HepG2 (cell line): ENCODE data around the gene RRBP1. TPM values are rescaled to one million over a fixed set of nuclear protein-coding genes. Genes with fewer than 3 reads are reported as not detected.

Experiments
- MED8 ChIP-seq: sonication (generic); formaldehyde crosslinking; IDR thresholded peaks from 2 replicates; pipeline ENCODE4 v1.8.1; 2023; ENCODE audit warnings: mild to moderate bottlenecking, missing genetic modification reagents; ENCODE audit not compliant: insufficient replicate concordance
- NR1H2 ChIP-seq: sonication (generic); formaldehyde crosslinking; IDR thresholded peaks from 2 replicates; pipeline ENCODE4 v1.8.1; 2022; ENCODE audit warnings: low read depth, missing genetic modification reagents, borderline replicate concordance
- SRSF4 ChIP-seq: fragments of 200-400 bp; formaldehyde crosslinking; IDR thresholded peaks from one replicate; pipeline ENCODE4 v1.6.1; 2018; ENCODE audit warnings: mild to moderate bottlenecking, low read depth, low read length, moderate library complexity; ENCODE audit not compliant: poor library complexity, severe bottlenecking
- ZBTB7B ChIP-seq: sonication (generic); formaldehyde crosslinking; IDR thresholded peaks from 2 replicates; pipeline ENCODE4 v1.4.0; 2020; ENCODE audit warnings: missing genetic modification reagents
- ZNF329 ChIP-seq: sonication (generic); formaldehyde crosslinking; IDR thresholded peaks from 2 replicates; pipeline ENCODE4 v1.9.0; 2021; ENCODE audit warnings: low read depth, mild to moderate bottlenecking, missing genetic modification reagents
- ZNF431 ChIP-seq: sonication (generic); formaldehyde crosslinking; IDR thresholded peaks from 2 replicates; pipeline ENCODE4 v1.9.0; 2022; ENCODE audit warnings: missing genetic modification reagents, low read depth, mild to moderate bottlenecking, borderline replicate concordance
- ZNF670 ChIP-seq: sonication (generic); formaldehyde crosslinking; IDR thresholded peaks from 2 replicates; pipeline ENCODE4 v1.8.0; 2022; ENCODE audit warnings: mild to moderate bottlenecking, missing genetic modification reagents, borderline replicate concordance
- ZNF746 ChIP-seq: sonication (generic); formaldehyde crosslinking; IDR thresholded peaks from 2 replicates; pipeline ENCODE4 v1.8.0; 2022; ENCODE audit warnings: mild to moderate bottlenecking, missing genetic modification reagents
- polyA plus RNA-seq, 8 experiments: library from polyadenylated mRNA; depleted of rRNA in 3 of 8; stranded (reverse) in 7 of 8; unstranded in 1 of 8; fragments of >200 nt; fragmentation: Illumina TruSeq in 4 of 8; extraction: Trizol in 4 of 8; gene quantifications; 2 replicates each; pipeline versions ENCODE4 v1.2.1 to v1.2.3, GENCODE V29; 2011 to 2016; ENCODE audit warnings: low read depth in 4 of 8, missing spikeins in 1 of 8, mixed read lengths in 1 of 8; ENCODE audit not compliant: insufficient read depth in 1 of 8
- total RNA-seq, 5 experiments: library from RNA; depleted of rRNA; stranded (reverse); fragments of >200 nt; fragmentation: Illumina TruSeq; extraction: Trizol; gene quantifications; 2 replicates each; pipeline ENCODE4 v1.2.3, GENCODE V29; 2016; ENCODE audit warnings: low read depth in 1 of 5
- TF ChIP-seq, protein P1 (sequence below): IDR thresholded peaks from 2 replicates; pipeline ENCODE4 v1.6.1; 2016; ENCODE audit warnings: missing biosample characterization, missing genetic modification reagents, low read depth
- TF ChIP-seq, protein P2 (sequence below): sonication (generic); formaldehyde crosslinking; conservative IDR thresholded peaks from 2 replicates; pipeline ENCODE4 v1.8.1; 2023; ENCODE audit warnings: missing genetic modification reagents
- TF ChIP-seq, protein P3 (sequence below): sonication (generic); formaldehyde crosslinking; IDR thresholded peaks from 2 replicates; pipeline ENCODE4 v1.4.0; 2020; ENCODE audit warnings: mild to moderate bottlenecking, missing genetic modification reagents
- TF ChIP-seq, protein P4 (sequence below): sonication (generic); formaldehyde crosslinking; IDR thresholded peaks from 2 replicates; pipeline ENCODE4 v1.9.0; 2022; ENCODE audit warnings: missing genetic modification reagents, mild to moderate bottlenecking, borderline replicate concordance
- TF ChIP-seq, protein P5 (sequence below): IDR thresholded peaks from 2 replicates; pipeline ENCODE4 v1.6.1; 2016; ENCODE audit warnings: low read depth, control low read depth
- TF ChIP-seq, protein P6 (sequence below): sonication (generic); formaldehyde crosslinking; IDR thresholded peaks from 2 replicates; pipeline ENCODE4 v1.4.0; 2020; ENCODE audit warnings: mild to moderate bottlenecking, missing genetic modification reagents

Gene RRBP1
- total and polyA plus RNA-seq, 2 of the 13 experiments (the other 11 are each of a cell fraction or from before 2014, with no cell fraction given): 150 to 222 TPM

DNA sequence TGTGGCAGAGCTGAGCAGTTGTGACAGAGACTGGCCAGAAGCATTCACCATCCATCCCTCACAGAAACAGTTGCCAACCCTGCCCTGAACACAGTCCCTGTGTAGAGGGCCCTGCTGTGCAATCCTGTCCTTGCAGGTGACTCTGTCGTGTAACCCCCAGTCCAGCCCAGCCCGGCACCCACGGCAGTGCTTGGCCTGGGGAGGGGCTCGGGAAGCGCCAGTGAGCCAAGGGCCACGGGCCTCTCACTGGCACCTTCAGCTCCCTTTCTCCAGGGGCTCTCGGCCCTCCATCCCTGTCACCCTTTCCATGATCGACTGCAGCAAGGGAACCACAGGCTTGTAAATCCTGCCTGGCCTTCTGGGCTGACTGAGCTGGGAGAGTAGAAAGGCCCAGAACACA lies 53.0 kb downstream of the RRBP1 start (continued):
- TF ChIP-seq, protein P1, sequence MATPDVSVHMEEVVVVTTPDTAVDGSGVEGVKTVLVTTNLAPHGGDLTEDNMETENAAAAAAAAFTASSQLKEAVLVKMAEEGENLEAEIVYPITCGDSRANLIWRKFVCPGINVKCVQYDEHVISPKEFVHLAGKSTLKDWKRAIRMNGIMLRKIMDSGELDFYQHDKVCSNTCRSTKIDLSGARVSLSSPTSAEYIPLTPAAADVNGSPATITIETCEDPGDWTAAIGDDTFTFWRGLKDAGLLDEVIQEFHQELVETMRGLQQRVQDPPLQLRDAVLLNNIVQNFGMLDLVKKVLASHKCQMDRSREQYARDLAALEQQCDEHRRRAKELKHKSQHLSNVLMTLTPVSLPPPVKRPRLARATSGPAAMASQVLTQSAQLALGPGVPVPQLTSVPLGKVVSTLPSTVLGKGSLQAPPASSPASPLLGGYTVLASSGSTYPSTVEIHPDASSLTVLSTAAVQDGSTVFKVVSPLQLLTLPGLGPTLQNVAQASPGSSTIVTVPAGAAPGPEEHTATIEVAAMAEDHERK (CRISPR knock-in tag): no peak
- no peak for TF ChIP-seq ZNF329
- TF ChIP-seq, protein P2, sequence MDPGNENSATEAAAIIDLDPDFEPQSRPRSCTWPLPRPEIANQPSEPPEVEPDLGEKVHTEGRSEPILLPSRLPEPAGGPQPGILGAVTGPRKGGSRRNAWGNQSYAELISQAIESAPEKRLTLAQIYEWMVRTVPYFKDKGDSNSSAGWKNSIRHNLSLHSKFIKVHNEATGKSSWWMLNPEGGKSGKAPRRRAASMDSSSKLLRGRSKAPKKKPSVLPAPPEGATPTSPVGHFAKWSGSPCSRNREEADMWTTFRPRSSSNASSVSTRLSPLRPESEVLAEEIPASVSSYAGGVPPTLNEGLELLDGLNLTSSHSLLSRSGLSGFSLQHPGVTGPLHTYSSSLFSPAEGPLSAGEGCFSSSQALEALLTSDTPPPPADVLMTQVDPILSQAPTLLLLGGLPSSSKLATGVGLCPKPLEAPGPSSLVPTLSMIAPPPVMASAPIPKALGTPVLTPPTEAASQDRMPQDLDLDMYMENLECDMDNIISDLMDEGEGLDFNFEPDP (CRISPR knock-in tag): no peak
- TF ChIP-seq, protein P3, sequence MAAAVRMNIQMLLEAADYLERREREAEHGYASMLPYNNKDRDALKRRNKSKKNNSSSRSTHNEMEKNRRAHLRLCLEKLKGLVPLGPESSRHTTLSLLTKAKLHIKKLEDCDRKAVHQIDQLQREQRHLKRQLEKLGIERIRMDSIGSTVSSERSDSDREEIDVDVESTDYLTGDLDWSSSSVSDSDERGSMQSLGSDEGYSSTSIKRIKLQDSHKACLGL: 0 out of 2 replicates have a peak, but pooled peaks have one; percentile 32
- TF ChIP-seq MED8 (CRISPR knock-in tag): no peak
- no peak for TF ChIP-seq ZNF431 (CRISPR knock-in tag)
- no peak for TF ChIP-seq SRSF4
- TF ChIP-seq ZNF670: no peak
- TF ChIP-seq NR1H2 (CRISPR knock-in tag): no peak
- TF ChIP-seq, protein P4, sequence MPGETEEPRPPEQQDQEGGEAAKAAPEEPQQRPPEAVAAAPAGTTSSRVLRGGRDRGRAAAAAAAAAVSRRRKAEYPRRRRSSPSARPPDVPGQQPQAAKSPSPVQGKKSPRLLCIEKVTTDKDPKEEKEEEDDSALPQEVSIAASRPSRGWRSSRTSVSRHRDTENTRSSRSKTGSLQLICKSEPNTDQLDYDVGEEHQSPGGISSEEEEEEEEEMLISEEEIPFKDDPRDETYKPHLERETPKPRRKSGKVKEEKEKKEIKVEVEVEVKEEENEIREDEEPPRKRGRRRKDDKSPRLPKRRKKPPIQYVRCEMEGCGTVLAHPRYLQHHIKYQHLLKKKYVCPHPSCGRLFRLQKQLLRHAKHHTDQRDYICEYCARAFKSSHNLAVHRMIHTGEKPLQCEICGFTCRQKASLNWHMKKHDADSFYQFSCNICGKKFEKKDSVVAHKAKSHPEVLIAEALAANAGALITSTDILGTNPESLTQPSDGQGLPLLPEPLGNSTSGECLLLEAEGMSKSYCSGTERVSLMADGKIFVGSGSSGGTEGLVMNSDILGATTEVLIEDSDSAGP (CRISPR knock-in tag): 0 out of 2 replicates have a peak, but pooled peaks have one; percentile 22
- TF ChIP-seq ZNF746 (CRISPR knock-in tag): no peak
- TF ChIP-seq ZBTB7B (CRISPR knock-in tag): no peak
- TF ChIP-seq, protein P5, sequence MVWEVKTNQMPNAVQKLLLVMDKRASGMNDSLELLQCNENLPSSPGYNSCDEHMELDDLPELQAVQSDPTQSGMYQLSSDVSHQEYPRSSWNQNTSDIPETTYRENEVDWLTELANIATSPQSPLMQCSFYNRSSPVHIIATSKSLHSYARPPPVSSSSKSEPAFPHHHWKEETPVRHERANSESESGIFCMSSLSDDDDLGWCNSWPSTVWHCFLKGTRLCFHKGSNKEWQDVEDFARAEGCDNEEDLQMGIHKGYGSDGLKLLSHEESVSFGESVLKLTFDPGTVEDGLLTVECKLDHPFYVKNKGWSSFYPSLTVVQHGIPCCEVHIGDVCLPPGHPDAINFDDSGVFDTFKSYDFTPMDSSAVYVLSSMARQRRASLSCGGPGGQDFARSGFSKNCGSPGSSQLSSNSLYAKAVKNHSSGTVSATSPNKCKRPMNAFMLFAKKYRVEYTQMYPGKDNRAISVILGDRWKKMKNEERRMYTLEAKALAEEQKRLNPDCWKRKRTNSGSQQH: no peak
- TF ChIP-seq, protein P6, sequence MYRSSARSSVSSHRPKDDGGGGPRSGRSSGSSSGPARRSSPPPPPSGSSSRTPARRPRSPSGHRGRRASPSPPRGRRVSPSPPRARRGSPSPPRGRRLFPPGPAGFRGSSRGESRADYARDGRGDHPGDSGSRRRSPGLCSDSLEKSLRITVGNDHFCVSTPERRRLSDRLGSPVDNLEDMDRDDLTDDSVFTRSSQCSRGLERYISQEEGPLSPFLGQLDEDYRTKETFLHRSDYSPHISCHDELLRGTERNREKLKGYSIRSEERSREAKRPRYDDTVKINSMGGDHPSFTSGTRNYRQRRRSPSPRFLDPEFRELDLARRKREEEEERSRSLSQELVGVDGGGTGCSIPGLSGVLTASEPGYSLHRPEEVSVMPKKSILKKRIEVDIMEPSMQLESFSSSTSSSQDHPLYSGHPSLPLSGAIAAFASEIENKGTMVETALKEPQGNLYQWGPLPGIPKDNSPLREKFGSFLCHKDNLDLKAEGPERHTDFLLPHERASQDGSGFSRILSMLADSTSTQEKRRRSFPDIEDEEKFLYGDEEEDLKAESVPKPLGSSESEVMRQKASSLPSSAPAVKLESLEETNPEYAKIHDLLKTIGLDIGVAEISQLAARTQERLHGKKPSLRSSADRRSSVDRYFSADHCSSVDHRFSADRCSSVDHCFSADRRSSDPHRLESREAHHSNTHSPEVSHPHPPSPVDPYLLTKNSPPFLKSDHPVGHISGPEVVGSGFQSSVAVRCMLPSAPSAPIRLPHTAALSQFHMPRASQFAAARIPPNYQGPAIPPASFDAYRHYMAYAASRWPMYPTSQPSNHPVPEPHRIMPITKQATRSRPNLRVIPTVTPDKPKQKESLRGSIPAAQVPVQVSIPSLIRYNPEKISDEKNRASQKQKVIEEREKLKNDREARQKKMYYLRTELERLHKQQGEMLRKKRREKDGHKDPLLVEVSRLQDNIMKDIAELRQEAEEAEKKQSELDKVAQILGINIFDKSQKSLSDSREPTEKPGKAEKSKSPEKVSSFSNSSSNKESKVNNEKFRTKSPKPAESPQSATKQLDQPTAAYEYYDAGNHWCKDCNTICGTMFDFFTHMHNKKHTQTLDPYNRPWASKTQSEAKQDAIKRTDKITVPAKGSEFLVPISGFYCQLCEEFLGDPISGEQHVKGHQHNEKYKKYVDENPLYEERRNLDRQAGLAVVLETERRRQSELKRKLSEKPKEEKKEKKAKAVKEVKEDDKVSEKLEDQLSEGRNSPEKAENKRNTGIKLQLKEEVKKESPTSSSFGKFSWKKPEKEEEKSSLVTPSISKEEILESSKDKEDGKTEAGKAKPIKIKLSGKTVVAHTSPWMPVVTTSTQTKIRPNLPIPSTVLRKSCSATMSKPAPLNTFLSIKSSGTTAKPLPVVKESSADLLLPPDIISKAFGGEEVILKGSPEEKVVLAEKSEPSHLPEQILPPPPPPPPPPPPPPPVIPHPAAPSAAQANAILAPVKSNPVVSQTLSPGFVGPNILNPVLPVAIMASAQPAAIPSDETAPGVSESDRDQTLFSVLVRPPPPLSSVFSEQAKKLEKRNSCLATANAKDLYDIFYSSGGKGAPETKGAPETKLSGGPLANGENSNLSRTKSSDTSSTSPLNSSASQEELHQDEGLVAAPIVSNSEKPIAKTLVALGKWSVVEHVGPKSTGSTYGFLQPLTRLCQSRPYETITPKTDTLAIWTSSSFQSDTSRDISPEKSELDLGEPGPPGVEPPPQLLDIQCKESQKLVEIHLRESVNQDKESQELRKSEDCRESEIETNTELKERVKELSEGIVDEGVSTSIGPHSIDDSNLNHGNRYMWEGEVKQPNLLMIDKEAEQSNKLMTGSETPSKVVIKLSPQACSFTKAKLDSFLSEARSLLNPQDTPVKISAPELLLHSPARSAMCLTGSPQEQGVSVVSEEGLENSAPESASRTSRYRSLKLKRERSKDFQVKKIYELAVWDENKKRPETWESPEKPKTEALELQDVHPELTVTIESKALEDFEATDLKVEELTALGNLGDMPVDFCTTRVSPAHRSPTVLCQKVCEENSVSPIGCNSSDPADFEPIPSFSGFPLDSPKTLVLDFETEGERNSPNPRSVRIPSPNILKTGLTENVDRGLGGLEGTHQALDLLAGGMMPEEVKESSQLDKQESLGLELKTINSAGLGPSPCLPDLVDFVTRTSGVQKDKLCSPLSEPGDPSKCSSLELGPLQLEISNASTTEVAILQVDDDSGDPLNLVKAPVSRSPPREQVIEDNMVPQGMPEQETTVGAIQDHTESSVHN (CRISPR knock-in tag): no peak
